HepG2 (cell line): ENCODE data around the gene RARA. TPM values are rescaled to one million over a fixed set of nuclear protein-coding genes. Genes with fewer than 3 reads are reported as not detected.

Experiments used
- ATAC-seq: fragments of 200-7000 bp; cut with Tn5 transposase; 3 replicates; pipeline ENCODE4 v1.9.1; 2020; ENCODE audit warnings: mild to moderate bottlenecking, moderate library complexity
- BruUV-seq: library from RNA; stranded (reverse); fragments of 400-500 nt; replicated peaks from 2 replicates; lab custom pipeline; 2021; lab: Mats Ljungman, UMichigan
- CTCF ChIA-PET: fragments of 300-600 bp; formaldehyde crosslinking; extraction: SDS; loops from one replicate; lab custom pipeline; 2021; ENCODE audit warnings: low total read pairs, inconsistent platforms, low intra/inter-chr PET ratio; lab: Yijun Ruan, JAX
- POLR2A ChIA-PET: fragments of 350-600 bp; sonication (Branson Sonifier 250); formaldehyde crosslinking; loops from one replicate; lab custom pipeline; 2020; ENCODE audit warnings: antibody characterized with exemption, inconsistent platforms; lab: Yijun Ruan, JAX
- DNase-seq: peaks from one replicate; pipeline ENCODE4 v3.0.0-alpha.2; 2015; ENCODE audit warnings: low spot score
- FAIRE-seq: peaks from 3 replicates; lab custom pipeline; 2011; peaks lifted over from hg19 to GRCh38; lab: Jason Lieb, UNC
- H2AFZ ChIP-seq: one replicate; pipeline ENCODE4 v1.6.1; 2011; ENCODE audit warnings: low read length, inconsistent platforms
- H3K27ac ChIP-seq: fragments of 300-600 bp; 3 replicates; pipeline ENCODE4 v1.8.0; 2011; ENCODE audit warnings: mixed run types, mild to moderate bottlenecking, mixed read lengths, low read length, inconsistent platforms; ENCODE audit not compliant: insufficient read depth; ENCODE audit errors: extremely low read length
- H3K27me3 ChIP-seq, 2 experiments: fragments of 200-600 bp in 1 of 2; 2 replicates in 1 of 2; 3 replicates in 1 of 2; pipeline versions ENCODE4 v1.6.0 to v1.8.0; 2011; ENCODE audit warnings: low read length in 2 of 2, mild to moderate bottlenecking in 2 of 2, moderate library complexity in 2 of 2, inconsistent platforms in 1 of 2; ENCODE audit not compliant: insufficient read depth in 2 of 2, control insufficient read depth in 1 of 2
- H3K36me3 ChIP-seq, 2 experiments: fragments of 200-600 bp in 1 of 2; replicated peaks in 1 of 2; 2 replicates in 1 of 2; 3 replicates in 1 of 2; pipeline versions ENCODE4 v1.5.1 to v1.8.0; 2011; ENCODE audit warnings: low read length in 2 of 2, inconsistent platforms in 1 of 2; ENCODE audit not compliant: insufficient read depth in 2 of 2, control insufficient read depth in 1 of 2
- H3K4me1 ChIP-seq: 2 replicates; pipeline ENCODE4 v1.5.1; 2012; ENCODE audit warnings: low read length, inconsistent platforms; ENCODE audit not compliant: insufficient read depth
- H3K4me2 ChIP-seq: 2 replicates; pipeline ENCODE4 v1.6.0; 2011; ENCODE audit warnings: low read depth, low read length, inconsistent platforms
- H3K4me3 ChIP-seq, 3 experiments: fragments of 200-600 bp in 1 of 3; sonication (generic), shearing (Covaris generic) in 1 of 3; replicated peaks in 1 of 3; 2 replicates each; pipeline ENCODE4 v1.5.1; 2011 to 2016; ENCODE audit warnings: low read length in 3 of 3, inconsistent platforms in 2 of 3, low read depth in 2 of 3, mild to moderate bottlenecking in 2 of 3, control low read depth in 1 of 3, mixed read lengths in 1 of 3; ENCODE audit not compliant: insufficient read depth in 1 of 3
- H3K79me2 ChIP-seq: one replicate; pipeline ENCODE4 v1.6.1; 2011; ENCODE audit warnings: low read length, inconsistent platforms; ENCODE audit not compliant: insufficient read depth
- H3K9ac ChIP-seq: 2 replicates; pipeline ENCODE4 v1.6.0; 2011; ENCODE audit warnings: mild to moderate bottlenecking, low read depth, low read length, inconsistent platforms; ENCODE audit not compliant: insufficient read depth
- H3K9me3 ChIP-seq: 2 replicates; pipeline ENCODE4 v1.5.1; 2012; ENCODE audit warnings: mild to moderate bottlenecking, low read length
- H4K20me1 ChIP-seq: 2 replicates; pipeline ENCODE4 v1.6.0; 2011; ENCODE audit warnings: inconsistent platforms, mild to moderate bottlenecking, low read length, moderate library complexity; ENCODE audit not compliant: insufficient read depth
- ELF1 ChIP-seq: sonication (generic); formaldehyde crosslinking; IDR thresholded peaks from 2 replicates; pipeline ENCODE4 v1.4.0; 2020; ENCODE audit warnings: missing genetic modification reagents
- WGBS: methylation state at CpG from one replicate; pipeline ENCODE4 v1.1.6; 2017; ENCODE audit warnings: low lambda C conversion rate; 5-methylcytosine and 5-hydroxymethylcytosine counted together
- in situ Hi-C: cut with HindIII; loops from 2 replicates; pipeline ENCODE4 v1.10.0; 2017; ENCODE audit warnings: low pct_unique_long_range_greater_than_20kb; ENCODE audit not compliant: extremely low pct_ligation_motif_present
- intact Hi-C: fragments of 100-400 bp; cut with micrococcal nuclease; formaldehyde crosslinking; loops from one replicate; pipeline ENCODE4 v1.10.0; 2022; ENCODE audit not compliant: unreplicated experiment
- polyA plus RNA-seq, 8 experiments: library from polyadenylated mRNA; depleted of rRNA in 3 of 8; stranded (reverse) in 7 of 8; unstranded in 1 of 8; fragments of >200 nt; fragmentation: Illumina TruSeq in 4 of 8; extraction: Trizol in 4 of 8; gene quantifications; 2 replicates each; pipeline versions ENCODE4 v1.2.1 to v1.2.3, GENCODE V29; 2011 to 2016; ENCODE audit warnings: low read depth in 4 of 8, missing spikeins in 1 of 8, mixed read lengths in 1 of 8; ENCODE audit not compliant: insufficient read depth in 1 of 8
- total RNA-seq, 5 experiments: library from RNA; depleted of rRNA; stranded (reverse); fragments of >200 nt; fragmentation: Illumina TruSeq; extraction: Trizol; gene quantifications; 2 replicates each; pipeline ENCODE4 v1.2.3, GENCODE V29; 2016; ENCODE audit warnings: low read depth in 1 of 5
- TF ChIP-seq, protein P1 (sequence below): sonication (generic); formaldehyde crosslinking; IDR thresholded peaks from 2 replicates; pipeline ENCODE4 v1.5.0; 2020; ENCODE audit warnings: missing genetic modification reagents, mild to moderate bottlenecking, borderline replicate concordance
- TF ChIP-seq, protein P2 (sequence below): sonication (generic); formaldehyde crosslinking; IDR thresholded peaks from 2 replicates; pipeline ENCODE4 v1.4.0; 2020; ENCODE audit warnings: missing genetic modification reagents
- TF ChIP-seq, protein P3 (sequence below): sonication (generic); formaldehyde crosslinking; IDR thresholded peaks from 2 replicates; pipeline ENCODE4 v1.4.0; 2020; ENCODE audit warnings: mild to moderate bottlenecking, missing genetic modification reagents

RARA gene
- total and polyA plus RNA-seq, 2 of the 13 experiments (the other 11 are each of a cell fraction or from before 2014, with no cell fraction given): 6.4 to 8.6 TPM

DNA sequence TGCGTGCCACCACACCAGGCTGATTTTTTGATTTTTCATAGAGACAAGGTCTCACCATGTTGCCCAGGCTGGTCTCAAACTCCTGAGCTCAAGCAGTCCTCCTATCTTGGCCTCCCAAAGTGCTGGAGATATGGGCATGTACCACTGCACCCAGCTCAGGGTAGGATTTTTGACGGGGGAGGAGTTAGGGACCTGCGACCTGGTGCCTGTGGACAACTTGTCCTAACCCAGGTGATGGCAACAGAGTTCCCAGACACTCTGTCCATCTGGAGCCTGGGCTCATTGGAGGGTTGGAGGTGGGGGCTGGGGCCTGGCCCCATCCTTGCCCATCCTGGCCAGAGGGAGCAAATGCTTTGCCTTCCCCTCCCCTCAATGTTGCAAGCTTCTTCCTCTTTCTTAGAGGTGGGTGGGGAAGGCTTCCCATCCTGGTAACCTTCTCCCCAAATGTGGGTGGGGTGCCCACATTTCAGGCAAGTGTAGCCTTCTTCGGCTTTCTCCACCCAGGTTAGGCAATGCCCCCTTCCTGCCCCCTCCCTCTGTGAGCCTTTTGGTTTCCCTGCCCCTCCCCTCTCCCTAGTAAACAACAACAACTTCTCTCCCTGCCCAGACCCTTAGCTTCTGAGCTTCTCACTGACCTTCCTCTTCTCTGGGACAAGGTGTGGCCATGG is 24.9 kb downstream of the RARA start:
- 0 out of 6 replicates have a peak overlapping the region, but pooled peaks of 1 of the 3 experiments have one; percentile 12 for H3K4me3 ChIP-seq
- in situ Hi-C loops: no loop called here
- ATAC-seq: no peak
- ChIA-PET CTCF (no interaction called here), POLR2A (interaction anchor here (1.0 to 3.0 kb wide), 7 partner anchors 10 to 25 kb away, joined by 3 to 11 read pairs (median 5); partner anchors contain the start of gene RARA)
- peak overlapping the region; percentile 31 for H3K27ac ChIP-seq
- DNase-seq: no peak
- H3K36me3 ChIP-seq: peaks cover 0 to 7% of the 10 kb centered on the region in 2 experiments; a peak in 2 of 5 replicates
- no peaks in the 10 kb centered on the region for H3K9me3 ChIP-seq
- no peak overlapping the region for H3K4me2 ChIP-seq
- intact Hi-C loops: no loop called here
- 86% methylated on average over 4 of the region's 4 CpGs for WGBS
- H3K27me3 ChIP-seq: no peaks in the 10 kb centered on the region
- no peak overlapping the region for H3K9ac ChIP-seq
- H3K4me1 ChIP-seq: peaks cover 61% of the 10 kb centered on the region
- H4K20me1 ChIP-seq: no peaks in the 10 kb centered on the region
- no TSS peak for BruUV-seq
- TF ChIP-seq, protein P1, sequence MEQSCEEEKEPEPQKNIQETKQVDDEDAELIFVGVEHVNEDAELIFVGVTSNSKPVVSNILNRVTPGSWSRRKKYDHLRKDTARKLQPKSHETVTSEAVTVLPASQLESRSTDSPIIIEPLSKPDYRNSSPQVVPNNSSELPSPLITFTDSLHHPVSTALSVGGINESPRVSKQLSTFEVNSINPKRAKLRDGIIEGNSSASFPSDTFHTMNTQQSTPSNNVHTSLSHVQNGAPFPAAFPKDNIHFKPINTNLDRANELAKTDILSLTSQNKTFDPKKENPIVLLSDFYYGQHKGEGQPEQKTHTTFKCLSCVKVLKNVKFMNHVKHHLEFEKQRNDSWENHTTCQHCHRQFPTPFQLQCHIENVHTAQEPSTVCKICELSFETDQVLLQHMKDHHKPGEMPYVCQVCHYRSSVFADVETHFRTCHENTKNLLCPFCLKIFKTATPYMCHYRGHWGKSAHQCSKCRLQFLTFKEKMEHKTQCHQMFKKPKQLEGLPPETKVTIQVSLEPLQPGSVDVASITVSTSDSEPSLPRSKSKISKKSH (CRISPR knock-in tag): 0 out of 2 replicates have a peak, but pooled peaks have one; percentile 27
- TF ChIP-seq, protein P2, sequence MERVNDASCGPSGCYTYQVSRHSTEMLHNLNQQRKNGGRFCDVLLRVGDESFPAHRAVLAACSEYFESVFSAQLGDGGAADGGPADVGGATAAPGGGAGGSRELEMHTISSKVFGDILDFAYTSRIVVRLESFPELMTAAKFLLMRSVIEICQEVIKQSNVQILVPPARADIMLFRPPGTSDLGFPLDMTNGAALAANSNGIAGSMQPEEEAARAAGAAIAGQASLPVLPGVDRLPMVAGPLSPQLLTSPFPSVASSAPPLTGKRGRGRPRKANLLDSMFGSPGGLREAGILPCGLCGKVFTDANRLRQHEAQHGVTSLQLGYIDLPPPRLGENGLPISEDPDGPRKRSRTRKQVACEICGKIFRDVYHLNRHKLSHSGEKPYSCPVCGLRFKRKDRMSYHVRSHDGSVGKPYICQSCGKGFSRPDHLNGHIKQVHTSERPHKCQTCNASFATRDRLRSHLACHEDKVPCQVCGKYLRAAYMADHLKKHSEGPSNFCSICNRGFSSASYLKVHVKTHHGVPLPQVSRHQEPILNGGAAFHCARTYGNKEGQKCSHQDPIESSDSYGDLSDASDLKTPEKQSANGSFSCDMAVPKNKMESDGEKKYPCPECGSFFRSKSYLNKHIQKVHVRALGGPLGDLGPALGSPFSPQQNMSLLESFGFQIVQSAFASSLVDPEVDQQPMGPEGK (CRISPR knock-in tag): peak; percentile 39; the same call in 1 of the 2 replicates
- TF ChIP-seq, protein P3, sequence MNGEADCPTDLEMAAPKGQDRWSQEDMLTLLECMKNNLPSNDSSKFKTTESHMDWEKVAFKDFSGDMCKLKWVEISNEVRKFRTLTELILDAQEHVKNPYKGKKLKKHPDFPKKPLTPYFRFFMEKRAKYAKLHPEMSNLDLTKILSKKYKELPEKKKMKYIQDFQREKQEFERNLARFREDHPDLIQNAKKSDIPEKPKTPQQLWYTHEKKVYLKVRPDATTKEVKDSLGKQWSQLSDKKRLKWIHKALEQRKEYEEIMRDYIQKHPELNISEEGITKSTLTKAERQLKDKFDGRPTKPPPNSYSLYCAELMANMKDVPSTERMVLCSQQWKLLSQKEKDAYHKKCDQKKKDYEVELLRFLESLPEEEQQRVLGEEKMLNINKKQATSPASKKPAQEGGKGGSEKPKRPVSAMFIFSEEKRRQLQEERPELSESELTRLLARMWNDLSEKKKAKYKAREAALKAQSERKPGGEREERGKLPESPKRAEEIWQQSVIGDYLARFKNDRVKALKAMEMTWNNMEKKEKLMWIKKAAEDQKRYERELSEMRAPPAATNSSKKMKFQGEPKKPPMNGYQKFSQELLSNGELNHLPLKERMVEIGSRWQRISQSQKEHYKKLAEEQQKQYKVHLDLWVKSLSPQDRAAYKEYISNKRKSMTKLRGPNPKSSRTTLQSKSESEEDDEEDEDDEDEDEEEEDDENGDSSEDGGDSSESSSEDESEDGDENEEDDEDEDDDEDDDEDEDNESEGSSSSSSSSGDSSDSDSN (CRISPR knock-in tag): 0 out of 2 replicates have a peak, but pooled peaks have one; percentile 2
- TF ChIP-seq ELF1 (CRISPR knock-in tag): no peak
- H2AFZ ChIP-seq: no peak overlapping the region
- peaks cover 4% of the 10 kb centered on the region for H3K79me2 ChIP-seq
- FAIRE-seq: no peak
